GM10248 (cell line): Measurements from ENCODE around the gene NCAPG2.

ENCODE experiments used
- CTCF ChIA-PET: fragments of 300-600 bp; sonication (Branson Sonifier 250); formaldehyde crosslinking; extraction: SDS; loops from one replicate; lab custom pipeline; 2021; ENCODE audit warnings: antibody characterized with exemption; lab: Yijun Ruan, JAX
- POLR2A ChIA-PET: fragments of 350-650 bp; sonication (Branson Sonifier 250); formaldehyde crosslinking; extraction: SDS; loops from one replicate; lab custom pipeline; 2020; ENCODE audit warnings: antibody characterized with exemption; lab: Yijun Ruan, JAX
- DNase-seq: peaks from one replicate; pipeline ENCODE4 v3.0.0; 2012; ENCODE audit errors: extremely low spot score
- CTCF ChIP-seq: IDR thresholded peaks from 2 replicates; pipeline ENCODE4 v1.5.1; 2012; ENCODE audit warnings: mild to moderate bottlenecking, low read depth; ENCODE audit errors: extremely low read depth, missing control alignments, control extremely low read depth

NCAPG2 gene

GRCh38 chr7:158606129-158606528 is 98.5 kb downstream of the NCAPG2 start:
- POLR2A ChIA-PET: no interaction called here
- no peak for DNase-seq
- no peak for TF ChIP-seq CTCF
- CTCF ChIA-PET: interaction anchor here (1.1 kb wide), 1 partner anchor 14 kb away, joined by 3 read pairs; no protein-coding TSS in a partner anchor

DNA sequence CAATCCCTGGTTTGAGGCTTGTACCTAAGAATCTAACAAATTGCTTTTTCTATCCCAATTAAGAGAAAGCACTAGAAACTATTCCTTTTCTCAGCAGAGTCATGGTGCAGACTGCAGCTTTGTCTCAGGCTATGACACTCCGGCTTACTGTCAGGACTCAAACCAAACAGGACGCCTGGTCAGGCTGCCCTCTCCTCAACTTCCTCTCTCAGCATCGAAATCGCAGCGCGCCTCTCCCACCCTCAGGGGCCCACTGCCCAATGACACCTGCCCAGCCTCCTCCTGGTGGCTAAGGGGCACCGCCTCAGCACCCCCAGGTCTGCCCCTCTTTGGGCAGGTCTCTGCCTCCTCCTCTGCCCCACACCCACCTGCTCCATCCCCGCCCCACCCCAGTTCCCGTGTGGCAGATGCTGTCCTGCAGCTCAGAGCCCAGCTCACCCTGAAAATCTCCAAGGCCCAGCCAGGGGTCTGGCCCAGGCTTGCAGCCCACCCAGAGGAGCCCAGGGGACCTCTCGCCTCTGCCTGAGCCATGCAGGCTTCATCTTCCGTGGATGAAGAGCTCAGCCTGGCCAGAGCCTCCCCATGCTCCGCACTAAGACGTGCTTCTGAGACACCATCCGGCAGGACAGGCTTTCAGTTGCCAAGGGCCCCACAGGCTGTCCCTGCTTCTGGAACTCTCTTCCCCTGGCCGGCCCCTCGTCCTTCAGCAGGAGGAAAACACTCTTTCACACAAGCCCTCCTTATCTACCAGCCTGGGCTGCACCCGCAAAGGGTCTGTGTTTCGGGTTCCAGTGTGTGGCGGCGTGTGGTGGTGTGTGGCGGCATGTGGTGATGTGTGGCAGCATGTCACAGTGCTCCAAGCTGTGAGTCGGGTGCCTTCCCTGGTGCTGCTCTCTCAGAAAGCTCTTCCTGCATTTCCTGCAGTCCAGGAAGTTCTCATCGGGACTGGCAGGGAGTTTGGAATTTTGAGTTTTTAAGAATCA is 100.5 kb downstream of the NCAPG2 start:
- no peak for TF ChIP-seq CTCF
- ChIA-PET POLR2A (no interaction called here), CTCF (no interaction called here)
- no peak for DNase-seq

- CTCF ChIA-PET: no interaction called here
Measured at GRCh38 chr7:158602905-158603772, 101.5 kb downstream of the NCAPG2 start.

GRCh38 chr7:158602041-158602440 is 102.6 kb downstream of the NCAPG2 start:
- no peak for TF ChIP-seq CTCF
- ChIA-PET CTCF (no interaction called here), POLR2A (no interaction called here)
- DNase-seq: no peak

More at GRCh38 chr7:158602905-158603772, 101.5 kb downstream of the NCAPG2 start:
- POLR2A ChIA-PET: no interaction called here
- no peak for TF ChIP-seq CTCF
- DNase-seq: peak; percentile 55

GRCh38 chr7:158601090-158601489 is 103.5 kb downstream of the NCAPG2 start:
- no peak for DNase-seq
- POLR2A ChIA-PET: no interaction called here
- CTCF ChIA-PET: no interaction called here
- TF ChIP-seq CTCF: no peak

DNA sequence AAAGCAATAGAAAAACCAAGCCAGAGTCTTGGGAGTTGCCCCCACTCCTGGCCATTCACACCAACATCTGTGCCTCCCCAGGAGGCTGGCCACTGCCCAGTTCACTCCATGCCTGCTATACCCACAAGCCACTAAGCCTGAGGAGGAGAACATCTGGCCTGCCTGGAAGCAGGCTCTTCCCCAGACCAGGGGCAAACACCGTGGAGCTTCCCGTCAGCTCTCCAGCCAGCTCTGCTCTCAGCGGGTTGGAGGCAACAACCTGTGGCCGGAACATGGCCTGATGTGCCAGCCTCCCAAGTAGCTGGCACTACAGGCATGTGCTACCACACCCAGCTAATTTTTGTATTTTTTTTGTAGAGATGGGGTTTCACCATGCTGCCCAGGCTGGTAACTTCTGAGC is 107.9 kb downstream of the NCAPG2 start:
- POLR2A ChIA-PET: no interaction called here
- CTCF ChIA-PET: no interaction called here

More for the DNA sequence above, 107.9 kb downstream of the NCAPG2 start:
- TF ChIP-seq CTCF: no peak
- DNase-seq: no peak
